IPS DF 19.7 (cell line): ENCODE results near the gene DDX49.
"Not testable (repeated sequence)": the region's sequence is repeated elsewhere in the genome, so short reads cannot be mapped to it uniquely, and the experiment has no call there.

Experiments
- DNase-seq: peaks from one replicate; pipeline ENCODE4 v3.0.0-alpha.2; 2013; ENCODE audit warnings: low read depth, low spot score

The DDX49 gene

GRCh38 chr19:18941628-18942354 is 22.3 kb downstream of the DDX49 start:
- no peak for DNase-seq

DNA sequence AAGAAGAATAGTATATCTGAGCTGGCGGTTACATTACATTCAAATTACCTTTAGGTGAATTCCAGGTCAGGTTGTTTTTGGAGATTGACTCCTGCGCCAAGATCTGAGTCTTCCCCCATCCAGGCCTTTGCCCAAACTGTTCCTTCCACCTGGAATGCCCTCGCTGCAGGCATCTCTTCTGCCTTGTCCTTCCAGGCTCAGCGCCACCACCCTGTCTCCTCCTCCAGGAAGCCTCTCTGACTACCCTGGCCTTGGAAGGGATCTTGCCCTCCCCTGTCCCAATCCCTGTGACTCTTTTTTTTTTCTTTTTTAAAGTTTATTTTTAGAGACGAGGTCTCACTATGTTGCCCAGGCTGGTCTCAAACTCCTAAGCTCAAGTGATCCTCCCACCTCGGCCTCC is 23.2 kb downstream of the DDX49 start:
- DNase-seq, result no peak

DNA sequence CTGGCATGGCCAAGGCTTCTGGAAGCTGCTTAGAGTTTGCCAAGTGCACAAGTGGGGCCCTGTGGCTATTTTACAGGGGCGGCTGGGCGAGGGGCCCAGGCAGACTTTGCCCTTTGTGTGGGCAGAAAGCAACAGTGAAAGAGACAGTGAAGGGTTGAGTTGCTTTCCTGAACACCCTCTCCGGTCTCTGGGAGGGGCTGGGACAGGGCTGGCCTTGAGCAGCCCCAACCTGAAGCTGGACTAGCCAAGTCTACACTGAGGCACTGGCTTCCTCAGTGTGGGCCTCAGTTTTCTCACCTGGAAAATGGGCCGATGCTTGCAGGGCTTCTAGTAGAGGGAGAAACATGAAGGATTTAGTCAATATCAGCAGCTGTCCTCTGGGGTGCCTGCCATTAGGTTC is 23.9 kb downstream of the DDX49 start:
- DNase-seq, result no peak

DNA sequence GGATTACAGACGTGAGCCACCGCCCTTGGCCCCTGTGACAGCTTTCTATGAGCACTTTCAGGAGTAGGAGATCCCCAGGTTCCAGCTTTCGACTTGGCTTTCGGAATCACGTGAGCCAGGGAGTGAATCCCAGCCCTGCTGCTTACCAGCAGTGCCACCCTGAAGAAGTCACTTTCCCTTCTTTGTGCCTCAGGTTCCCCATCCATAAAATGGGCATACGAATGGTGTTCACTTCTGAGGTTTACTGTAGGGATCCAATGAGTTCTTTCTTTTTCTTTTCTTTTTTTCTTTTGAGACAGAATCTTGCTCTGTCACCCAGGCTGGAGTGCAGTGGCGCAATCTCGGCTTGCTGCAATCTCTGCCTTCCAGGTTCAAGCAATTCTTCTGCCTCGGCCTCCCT is 25.8 kb downstream of the DDX49 start:
- DNase-seq, result no peak

GRCh38 chr19:18946335-18946734 is 26.8 kb downstream of the DDX49 start:
- no peak for DNase-seq

- no peak for DNase-seq
These were observed 27.4 kb downstream of the DDX49 start for GRCh38 chr19:18946918-18947317.

DNA sequence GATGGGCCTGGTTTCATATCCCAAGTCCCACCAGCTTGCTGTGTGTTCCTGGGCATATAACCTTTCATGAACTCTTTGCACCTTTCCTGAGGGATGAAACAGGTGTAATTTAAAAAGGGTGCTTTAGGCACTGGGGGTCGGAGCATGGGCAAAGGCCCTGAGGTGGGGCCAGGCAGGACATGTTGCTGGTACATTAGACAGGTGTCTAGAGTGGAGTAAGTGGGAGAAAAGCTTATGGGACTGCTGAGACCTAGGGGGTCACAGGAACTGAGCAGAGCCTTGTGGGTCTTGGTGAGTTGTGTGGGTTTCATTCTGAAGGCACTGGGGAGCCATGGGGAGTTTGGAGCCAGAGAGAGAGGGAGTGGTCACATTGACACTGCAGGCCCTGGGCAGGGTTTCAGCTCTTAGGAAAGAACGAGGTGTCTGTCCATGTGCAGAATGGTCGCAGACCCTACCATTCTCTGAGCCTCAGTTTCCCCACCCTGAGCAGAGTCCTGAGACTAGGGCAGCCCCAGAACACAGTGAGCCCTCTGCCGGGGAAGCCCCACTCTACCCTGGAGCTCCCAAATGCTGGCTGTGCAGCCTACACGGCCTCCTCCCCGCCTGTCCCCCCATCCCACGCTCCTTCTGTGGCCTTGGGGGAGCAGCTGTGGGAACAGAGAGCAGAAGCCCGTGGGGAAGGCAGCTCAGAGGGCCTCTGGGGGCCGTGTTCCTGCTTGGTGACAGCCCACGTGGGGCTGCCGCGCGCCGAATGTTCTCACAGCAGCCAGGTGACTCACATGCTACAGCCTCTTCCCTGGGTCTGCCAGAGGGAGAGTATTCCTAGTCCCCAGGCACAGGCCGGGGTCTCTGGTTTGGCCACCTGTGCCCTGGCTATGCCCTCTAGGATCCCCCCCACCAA is 28.8 kb downstream of the DDX49 start:
- DNase-seq, result no peak

GRCh38 chr19:18948976-18949356 is 29.5 kb downstream of the DDX49 start:
- no peak for DNase-seq

- DNase-seq, result no peak
These were observed 30.3 kb downstream of the DDX49 start for GRCh38 chr19:18949858-18950257.

GRCh38 chr19:18951721-18952281 is 32.3 kb downstream of the DDX49 start:
- no peak for DNase-seq

DNA sequence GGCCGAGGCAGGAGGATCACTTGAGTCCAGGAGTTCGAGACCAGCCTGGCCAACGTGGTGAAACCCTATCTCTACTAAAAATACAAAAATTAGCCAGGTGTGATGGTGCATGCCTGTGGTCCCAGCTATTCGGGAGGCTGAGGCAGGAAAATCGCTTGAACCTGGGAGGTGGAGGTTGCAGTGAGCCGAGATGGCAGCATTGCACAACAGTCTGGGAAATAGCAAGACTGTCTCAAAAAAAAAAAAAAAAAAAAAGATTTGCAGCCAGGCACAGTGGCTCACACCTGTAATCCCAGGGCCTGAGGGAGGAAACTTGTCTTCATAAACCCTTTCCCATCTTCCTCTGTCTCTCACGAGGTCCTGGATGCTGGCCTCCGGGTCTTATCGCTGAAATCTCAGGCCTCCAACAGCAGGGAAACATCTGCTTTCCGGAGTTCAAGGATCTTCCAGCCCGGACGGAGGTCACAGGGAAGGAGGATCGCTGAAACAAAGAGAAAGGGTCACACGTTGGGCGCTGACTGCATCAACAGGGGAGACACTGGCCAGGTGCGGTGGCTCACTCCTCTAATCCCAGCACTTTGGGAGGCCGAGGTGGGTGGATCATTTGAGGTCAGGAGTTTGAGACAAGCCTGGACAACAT is 33.0 kb downstream of the DDX49 start:
- not testable (repeated sequence) for DNase-seq

DNA sequence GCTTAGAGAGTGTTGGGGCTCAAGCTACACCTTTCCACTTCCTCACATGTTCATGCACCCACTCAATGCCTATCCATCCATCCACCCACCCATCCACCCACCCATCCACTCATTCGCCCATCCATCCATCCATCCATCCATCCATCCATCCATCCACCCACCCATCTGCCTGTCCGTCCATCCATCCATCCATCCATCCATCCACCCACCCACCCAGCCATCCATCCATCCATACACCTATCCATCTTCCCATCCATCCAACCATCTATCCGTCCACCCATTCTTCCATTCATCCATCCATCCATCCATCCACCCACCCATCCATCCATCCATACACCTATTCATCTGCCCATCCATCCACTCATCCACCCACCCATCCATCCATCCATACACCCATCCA is 34.6 kb downstream of the DDX49 start:
- DNase-seq, result no peak

- no peak for DNase-seq
These were observed 35.5 kb downstream of the DDX49 start for GRCh38 chr19:18955042-18955441.

DNA sequence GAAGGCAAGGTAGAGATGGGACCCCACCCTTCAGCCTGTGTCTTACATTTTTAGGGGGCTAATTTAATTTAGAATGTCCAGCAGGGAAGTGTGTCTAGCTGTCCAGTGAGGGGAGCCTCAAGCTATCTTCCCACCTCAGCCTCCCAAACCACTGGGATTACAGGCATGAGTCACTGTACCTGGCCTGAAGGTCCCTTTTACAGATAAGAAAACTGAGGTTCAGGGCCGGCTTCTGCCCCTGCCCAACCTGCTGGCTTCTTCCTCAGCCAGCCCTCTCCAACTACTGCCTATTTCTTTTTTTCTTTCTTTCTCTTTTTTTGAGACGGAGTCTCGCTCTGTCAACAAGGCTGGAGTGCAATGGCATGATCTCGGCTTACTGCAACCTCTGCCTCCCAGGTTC is 40.9 kb downstream of the DDX49 start:
- no peak for DNase-seq

GRCh38 chr19:18961767-18962620 is 42.5 kb downstream of the DDX49 start:
- peak; percentile 88 for DNase-seq

DNA sequence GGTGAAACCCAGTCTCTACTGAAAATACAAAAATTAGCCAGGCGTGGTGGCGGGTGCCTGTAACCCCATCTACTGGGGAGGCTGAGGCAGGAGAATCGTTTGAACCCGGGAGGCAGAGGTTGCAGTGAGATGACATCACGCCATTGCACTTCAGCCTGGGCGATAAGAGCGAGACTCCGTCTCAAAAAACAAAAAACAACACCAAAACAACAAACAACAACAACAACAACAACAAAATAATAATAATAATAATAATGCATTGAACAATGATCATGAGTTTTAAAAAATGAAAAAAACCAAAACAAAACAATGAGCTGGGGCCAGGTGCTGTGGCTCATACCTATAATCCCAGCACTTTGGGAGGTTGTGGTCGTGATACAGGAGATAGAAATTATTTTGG is 44.6 kb downstream of the DDX49 start:
- no peak for DNase-seq

- peak; percentile 63 for DNase-seq
These were observed 46.8 kb downstream of the DDX49 start for GRCh38 chr19:18966307-18966706.

DNA sequence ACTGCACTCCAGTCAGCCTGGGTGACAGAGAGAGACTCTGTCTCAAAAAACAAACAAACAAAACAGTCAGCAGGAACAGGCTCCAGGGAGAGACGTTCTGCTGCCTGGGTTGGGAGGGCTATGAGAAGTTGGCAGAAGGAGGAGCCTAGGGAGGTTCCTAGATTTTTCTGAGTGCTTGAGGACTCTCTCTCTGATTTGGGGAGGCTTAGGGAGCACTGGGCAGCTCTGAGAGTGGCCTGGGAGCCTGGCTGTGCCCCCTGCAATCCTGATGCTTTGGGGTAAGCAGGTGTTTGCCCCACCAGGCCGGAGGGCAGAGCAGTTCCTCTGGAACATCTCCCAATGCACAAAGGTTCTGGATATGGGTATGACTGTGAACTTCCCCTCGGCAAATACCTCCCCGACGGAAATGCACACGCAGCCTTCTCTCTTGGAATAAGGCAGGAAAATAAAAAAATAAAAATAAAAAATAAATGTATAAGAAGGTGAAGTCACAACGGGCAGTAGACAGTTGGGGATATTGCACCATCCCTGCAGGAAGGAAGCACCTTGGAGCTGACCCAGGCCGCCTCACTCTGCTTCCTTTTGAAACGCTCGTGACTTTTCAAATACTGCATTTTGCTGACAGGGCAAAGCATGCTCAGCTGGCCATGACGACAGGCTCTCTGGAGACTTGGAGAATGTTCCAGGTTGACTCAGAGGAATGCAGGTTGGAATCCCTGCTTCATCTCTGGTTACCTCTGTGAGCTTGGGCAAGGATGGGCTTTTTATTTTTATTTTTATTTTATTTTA is 48.0 kb downstream of the DDX49 start:
- DNase-seq, result no peak

GRCh38 chr19:18969931-18970659 is 50.6 kb downstream of the DDX49 start:
- no peak for DNase-seq

DNA sequence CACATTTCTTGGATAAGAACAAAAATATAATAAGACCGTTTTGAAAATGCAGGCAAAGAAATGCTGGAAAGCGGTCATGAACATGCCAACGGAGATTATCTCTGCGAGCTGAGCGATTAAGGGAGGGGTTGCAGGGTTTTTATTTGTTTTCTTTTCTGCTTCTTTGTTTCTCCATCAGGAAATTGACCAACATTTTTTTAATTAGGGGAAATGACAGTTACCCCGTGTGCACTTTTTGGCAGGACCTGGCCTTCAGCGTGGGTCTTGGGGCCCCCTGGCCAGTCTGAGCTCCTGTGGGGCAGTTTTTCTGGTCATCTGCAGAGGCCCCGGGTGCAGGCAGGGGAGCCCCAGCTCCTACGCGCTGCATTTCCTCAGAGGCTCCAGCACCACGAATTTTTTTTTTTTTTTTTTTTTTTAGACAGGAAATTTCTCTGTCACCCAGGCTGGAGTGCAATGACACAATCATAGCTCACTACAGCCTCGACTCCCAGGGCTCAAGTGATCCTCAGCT is 52.8 kb downstream of the DDX49 start:
- DNase-seq, result no peak
